Tibial artery (tissue), 4 donors: Measurements from ENCODE around the gene COQ5.

Source experiments
- DNase-seq, 2 donors: peaks; one replicate each; pipeline ENCODE4 v3.0.0-alpha.2; 2019
- H3K27ac ChIP-seq, 2 donors: fragments of 200-600 bp; sonication (generic) in 1 of 2; 1 replicate in 1 of 2; 2 replicates in 1 of 2; pipeline ENCODE4 v1.5.1; 2018 to 2019; ENCODE audit warnings: mild to moderate bottlenecking in 1 of 2
- H3K27me3 ChIP-seq, 2 donors: fragments of 200-600 bp; sonication (generic) in 1 of 2; one replicate each; pipeline versions ENCODE4 v1.5.1 to v1.6.0; 2016 to 2019
- H3K36me3 ChIP-seq, 3 donors: fragments of 200-600 bp; sonication (generic) in 2 of 3; one replicate each; pipeline ENCODE4 v1.5.1; 2016 to 2019; ENCODE audit warnings: mild to moderate bottlenecking in 2 of 3
- H3K4me1 ChIP-seq, 4 donors: fragments of 200-600 bp; sonication (generic) in 2 of 4; 1 replicate in 3 of 4; 2 replicates in 1 of 4; pipeline ENCODE4 v1.5.1; 2016 to 2019
- H3K4me3 ChIP-seq, 2 donors: fragments of 200-600 bp; sonication (generic) in 1 of 2; 1 replicate in 1 of 2; 2 replicates in 1 of 2; pipeline ENCODE4 v1.5.1; 2018 to 2019; ENCODE audit warnings: mild to moderate bottlenecking in 2 of 2
- H3K9me3 ChIP-seq, 3 donors: fragments of 200-600 bp; sonication (generic) in 1 of 3; one replicate each; pipeline ENCODE4 v1.5.1; 2016 to 2019
- intact Hi-C: fragments of 100-400 bp; cut with DNase I; formaldehyde crosslinking; loops from one replicate; pipeline ENCODE4 v1.15.0; 2023; ENCODE audit warnings: low total_unique reads
- TF ChIP-seq, protein P1 (sequence below), 2 experiments: fragments of 200-600 bp in 1 of 2; fragments of 450-650 bp in 1 of 2; IDR thresholded peaks; one replicate each; pipeline ENCODE4 v1.5.1; 2017 to 2019; ENCODE audit warnings: antibody characterized with exemption in 2 of 2, mild to moderate bottlenecking in 1 of 2, moderate library complexity in 1 of 2

COQ5 gene

DNA sequence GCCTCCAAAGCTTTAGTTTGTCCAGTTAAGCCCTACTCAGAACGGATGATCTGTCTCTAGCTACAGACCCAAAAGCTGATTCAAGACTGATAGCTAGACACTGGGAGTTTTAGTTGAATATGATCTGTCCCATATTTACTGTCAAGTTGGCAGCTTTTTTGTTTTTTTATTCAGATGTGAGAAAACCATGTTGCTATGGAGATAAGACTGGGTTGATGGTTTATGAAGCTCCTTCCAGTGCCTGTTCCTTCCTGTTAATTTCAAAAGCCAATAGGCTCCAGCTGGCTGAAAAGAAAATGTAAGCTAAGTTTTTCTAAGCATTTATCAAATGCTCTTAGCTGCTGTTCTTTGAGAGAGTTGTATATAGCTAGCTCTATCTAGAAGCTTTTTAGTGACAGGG, 28.4 kb downstream of the COQ5 start:
- H3K36me3 ChIP-seq = peaks cover 23 to 62% (median 26%) of the 10 kb centered on the region in 3 donors
- no peak for DNase-seq
- H3K4me3 ChIP-seq = no peak overlapping the region
- H3K27me3 ChIP-seq = no peaks in the 10 kb centered on the region
- no peak overlapping the region for H3K27ac ChIP-seq
- peaks cover 0 to 22% (median 15%) of the 10 kb centered on the region in 4 donors for H3K4me1 ChIP-seq
- TF ChIP-seq, protein P1, sequence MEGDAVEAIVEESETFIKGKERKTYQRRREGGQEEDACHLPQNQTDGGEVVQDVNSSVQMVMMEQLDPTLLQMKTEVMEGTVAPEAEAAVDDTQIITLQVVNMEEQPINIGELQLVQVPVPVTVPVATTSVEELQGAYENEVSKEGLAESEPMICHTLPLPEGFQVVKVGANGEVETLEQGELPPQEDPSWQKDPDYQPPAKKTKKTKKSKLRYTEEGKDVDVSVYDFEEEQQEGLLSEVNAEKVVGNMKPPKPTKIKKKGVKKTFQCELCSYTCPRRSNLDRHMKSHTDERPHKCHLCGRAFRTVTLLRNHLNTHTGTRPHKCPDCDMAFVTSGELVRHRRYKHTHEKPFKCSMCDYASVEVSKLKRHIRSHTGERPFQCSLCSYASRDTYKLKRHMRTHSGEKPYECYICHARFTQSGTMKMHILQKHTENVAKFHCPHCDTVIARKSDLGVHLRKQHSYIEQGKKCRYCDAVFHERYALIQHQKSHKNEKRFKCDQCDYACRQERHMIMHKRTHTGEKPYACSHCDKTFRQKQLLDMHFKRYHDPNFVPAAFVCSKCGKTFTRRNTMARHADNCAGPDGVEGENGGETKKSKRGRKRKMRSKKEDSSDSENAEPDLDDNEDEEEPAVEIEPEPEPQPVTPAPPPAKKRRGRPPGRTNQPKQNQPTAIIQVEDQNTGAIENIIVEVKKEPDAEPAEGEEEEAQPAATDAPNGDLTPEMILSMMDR (IDR thresholded peaks at IDR 0.05) = no peak
- no peaks in the 10 kb centered on the region for H3K9me3 ChIP-seq
- intact Hi-C loops = no loop called here

DNA sequence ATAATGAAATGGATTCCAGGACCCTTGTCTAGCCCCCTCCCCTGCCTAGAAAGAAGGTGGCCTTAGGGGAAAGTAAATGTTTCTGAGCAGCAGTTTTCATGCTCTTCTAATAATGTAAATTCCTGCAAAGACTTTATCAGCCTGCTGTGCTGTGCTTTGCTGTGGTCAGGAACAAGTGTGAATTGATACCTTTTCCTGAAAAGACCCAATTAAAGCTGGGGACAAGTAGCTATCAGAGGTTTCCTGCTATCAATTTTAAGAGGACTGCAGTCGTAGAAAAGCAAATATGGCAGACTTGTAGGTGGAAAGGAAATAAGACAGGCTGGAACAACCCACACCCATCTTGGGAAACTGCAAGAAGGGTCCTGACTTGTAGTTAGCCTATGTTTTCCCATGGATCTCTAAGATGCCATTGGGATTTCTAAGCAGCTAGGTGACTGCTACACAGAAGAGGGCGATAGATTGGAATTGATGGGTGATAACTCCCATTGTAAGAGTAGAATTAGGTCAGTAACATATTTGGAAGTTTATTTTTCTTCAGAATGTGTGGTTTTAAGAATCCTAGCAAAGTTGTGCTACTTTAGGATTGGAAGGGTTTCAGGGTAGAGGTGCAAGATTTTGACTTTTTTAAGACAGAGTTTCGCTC, 30.0 kb downstream of the COQ5 start:
- DNase-seq = no peak
- intact Hi-C loops = loop anchor here (5.0 kb wide), 1 partner anchor 38 kb away; no protein-coding TSS in a partner anchor
- H3K9me3 ChIP-seq = no peaks in the 10 kb centered on the region
- TF ChIP-seq, protein P1 (IDR thresholded peaks at IDR 0.05) = no peak
- H3K4me1 ChIP-seq = peaks cover 0 to 29% (median 19%) of the 10 kb centered on the region in 4 donors
- peaks cover 15 to 49% (median 24%) of the 10 kb centered on the region in 3 donors for H3K36me3 ChIP-seq
- no peaks in the 10 kb centered on the region for H3K27me3 ChIP-seq
- H3K4me3 ChIP-seq = no peak overlapping the region
- H3K27ac ChIP-seq = no peak overlapping the region

DNA sequence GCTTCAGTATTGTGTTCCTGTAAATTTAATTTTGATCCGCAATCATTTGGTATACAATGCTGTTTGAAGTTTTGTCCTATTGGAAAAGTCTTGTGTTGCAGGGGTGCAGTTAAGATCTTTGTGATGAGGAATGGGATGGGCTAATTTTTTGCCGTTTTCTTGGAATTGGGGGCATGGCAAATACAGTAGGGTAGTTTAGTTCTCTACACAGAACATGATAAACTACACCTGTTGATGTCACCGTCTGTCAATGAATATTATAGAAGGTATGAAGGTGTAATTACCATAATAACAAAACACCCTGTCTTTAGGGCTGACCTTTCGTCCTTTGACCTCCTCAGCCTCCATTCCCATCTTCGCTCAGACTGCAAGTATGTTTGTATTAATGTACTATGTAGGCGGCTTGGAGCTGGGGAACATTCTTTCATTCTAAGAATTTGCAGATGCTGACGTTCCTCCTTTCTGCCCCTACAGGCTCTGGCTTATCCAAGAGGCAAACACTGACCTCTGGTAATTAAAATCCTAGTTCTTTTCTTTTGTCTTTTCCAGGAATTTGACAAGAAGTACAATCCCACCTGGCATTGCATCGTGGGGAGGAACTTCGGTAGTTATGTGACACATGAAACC, 31.3 kb downstream of the COQ5 start:
- Histone ChIP-seq H3K27me3 (no peaks in the 10 kb centered on the region), H3K9me3 (no peaks in the 10 kb centered on the region), H3K4me3 (peak overlapping the region; percentile 82 to 98), H3K4me1 (peaks cover 0 to 29% (median 19%) of the 10 kb centered on the region in 4 donors), H3K27ac (peak overlapping the region; percentile 92 to 95), H3K36me3 (peaks cover 9 to 35% (median 12%) of the 10 kb centered on the region in 3 donors)
- no peak for DNase-seq
- TF ChIP-seq, protein P1 (IDR thresholded peaks at IDR 0.05) = no peak
- intact Hi-C loops = loop anchor here (5.0 kb wide), 1 partner anchor 40 kb away; no protein-coding TSS in a partner anchor

DNA sequence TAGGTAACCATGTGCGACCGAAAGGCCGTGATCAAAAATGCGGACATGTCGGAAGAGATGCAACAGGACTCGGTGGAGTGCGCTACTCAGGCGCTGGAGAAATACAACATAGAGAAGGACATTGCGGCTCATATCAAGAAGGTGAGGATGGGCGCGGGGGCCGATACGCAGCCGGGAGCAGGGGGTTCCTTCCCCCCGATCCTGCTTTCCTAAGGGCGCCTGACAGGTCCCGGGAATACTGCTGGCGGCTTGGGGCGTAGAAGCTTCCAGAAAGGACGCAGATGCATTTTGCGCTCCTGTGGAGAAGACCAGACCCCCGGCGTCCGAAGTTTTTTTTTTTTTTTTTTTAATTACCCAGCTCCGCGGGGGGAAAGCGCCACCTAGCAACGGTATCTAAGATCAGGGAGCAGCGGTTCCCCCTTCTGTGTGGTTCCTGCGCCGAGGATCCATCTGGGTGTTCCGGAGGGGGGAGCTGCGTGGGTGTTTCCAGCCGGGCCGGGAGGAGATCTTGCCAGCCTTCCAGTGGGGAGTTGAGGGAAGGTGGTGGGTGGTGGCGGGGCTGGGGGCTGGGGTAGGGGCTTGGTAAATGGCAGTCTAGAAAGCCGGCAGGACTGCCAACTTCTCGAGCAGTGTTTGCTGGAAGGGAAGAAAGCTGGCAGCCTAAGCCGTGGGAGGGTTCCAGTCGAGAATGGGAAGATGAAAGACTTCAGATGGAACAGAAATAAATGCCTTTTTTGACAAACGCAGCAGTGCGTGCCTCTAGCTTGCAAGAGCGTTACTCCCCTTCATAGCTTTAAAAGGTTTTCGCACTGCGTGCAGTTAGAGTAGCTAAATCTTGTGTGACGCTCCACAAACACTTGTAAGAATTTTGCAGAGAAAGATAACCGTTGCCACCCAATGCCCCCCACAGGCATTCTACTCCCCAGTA, 32.3 kb downstream of the COQ5 start:
- H3K4me3 ChIP-seq = peak overlapping the region; percentile 82 to 98
- peak overlapping the region; percentile 92 to 95 for H3K27ac ChIP-seq
- TF ChIP-seq, protein P1 (IDR thresholded peaks at IDR 0.05) = no peak
- peaks cover 9 to 31% (median 12%) of the 10 kb centered on the region in 3 donors for H3K36me3 ChIP-seq
- no peaks in the 10 kb centered on the region for H3K27me3 ChIP-seq
- peaks cover 0 to 29% (median 19%) of the 10 kb centered on the region in 4 donors for H3K4me1 ChIP-seq
- H3K9me3 ChIP-seq = no peaks in the 10 kb centered on the region
- intact Hi-C loops = loop anchor here (5.0 kb wide), 1 partner anchor 41 kb away; no protein-coding TSS in a partner anchor
- peak; percentile 67 to 81 for DNase-seq

DNA sequence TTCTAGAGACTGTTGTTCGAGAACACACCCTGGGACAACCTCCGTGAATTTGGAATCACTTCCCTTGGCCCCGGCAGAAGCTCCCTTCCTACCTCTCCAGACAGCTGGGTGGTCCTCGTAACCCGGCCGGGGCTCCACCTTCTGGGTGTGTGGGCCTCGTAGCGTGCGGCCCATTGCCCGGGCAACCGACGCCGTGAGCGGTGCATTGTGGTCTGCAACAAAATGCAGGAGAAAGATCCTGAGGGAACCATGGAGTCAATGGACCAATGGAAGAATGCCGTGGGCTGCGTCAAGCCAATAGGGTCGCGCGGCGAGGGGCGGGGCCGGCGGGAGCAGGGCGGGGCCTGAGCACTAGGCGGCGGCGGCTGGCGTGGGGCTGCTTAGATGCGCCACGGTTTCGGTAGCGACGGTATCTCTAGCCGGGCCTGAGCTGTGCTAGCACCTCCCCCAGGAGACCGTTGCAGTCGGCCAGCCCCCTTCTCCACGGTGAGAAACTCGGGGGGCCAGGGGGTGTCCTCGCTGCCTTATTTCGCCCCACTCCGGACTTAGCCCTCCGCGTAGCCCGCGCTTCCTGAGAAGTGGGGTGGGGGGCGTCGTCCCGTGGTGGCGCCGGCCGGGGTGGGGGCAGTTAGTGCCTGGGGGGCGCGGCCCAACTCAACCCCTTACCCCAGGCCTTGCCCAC, 33.1 kb downstream of the COQ5 start, which contains the start of gene DYNLL1:
TSS of gene DYNLL1 (plus strand) at position 383 of the 682 bp plus-strand sequence. CDS start 309 bp downstream, outside the sequence.
- Histone ChIP-seq H3K4me3 (peak within 1 kb of the TSS; percentile 82 to 98), H3K36me3 (peaks cover 9 to 31% (median 12%) of the 10 kb centered on the region in 3 donors), H3K27ac (peak within 1 kb of the TSS; percentile 92 to 95), H3K27me3 (no peaks in the 10 kb centered on the region), H3K4me1 (peaks cover 0 to 29% (median 19%) of the 10 kb centered on the region in 4 donors), H3K9me3 (no peaks in the 10 kb centered on the region)
- TF ChIP-seq, protein P1 (IDR thresholded peaks at IDR 0.05) = peak in 1 of 2 experiments; percentile 25
- intact Hi-C loops = loop anchor here (5.0 kb wide), 1 partner anchor 41 kb away; no protein-coding TSS in a partner anchor
- DNase-seq = peak; percentile 95 to 97
